Transverse colon (tissue), 4 donors: ENCODE data around the gene IL1RAPL1. TPM values are rescaled to one million over a fixed set of nuclear protein-coding genes. Genes with fewer than 3 reads are reported as not detected.

Source experiments
- DNase-seq: peaks from one replicate; pipeline ENCODE4 v3.0.0-alpha.2; 2019
- H3K27ac ChIP-seq, 4 donors: fragments of 200-600 bp; sonication (generic); 2 replicates each; pipeline ENCODE4 v1.5.1; 2016 to 2018; ENCODE audit warnings: inconsistent platforms in 4 of 4
- H3K27me3 ChIP-seq: fragments of 200-600 bp; sonication (generic); 2 replicates; pipeline ENCODE4 v1.5.1; 2017; ENCODE audit warnings: inconsistent platforms
- H3K36me3 ChIP-seq, 4 donors: fragments of 200-600 bp; sonication (generic); 2 replicates each; pipeline ENCODE4 v1.5.1; 2017 to 2019; ENCODE audit warnings: inconsistent platforms in 4 of 4
- H3K4me1 ChIP-seq, 4 donors: fragments of 200-600 bp; sonication (generic); 2 replicates each; pipeline ENCODE4 v1.5.1; 2017 to 2020; ENCODE audit warnings: inconsistent platforms in 4 of 4
- H3K4me3 ChIP-seq, 4 donors: fragments of 200-600 bp; sonication (generic); 1 replicate in 1 of 4; 2 replicates in 3 of 4; pipeline versions ENCODE4 v1.5.1 to v1.6.1; 2017 to 2019; ENCODE audit warnings: inconsistent platforms in 4 of 4
- H3K9me3 ChIP-seq, 2 donors: fragments of 200-600 bp; sonication (generic); 2 replicates each; pipeline ENCODE4 v1.5.1; 2017 to 2019; ENCODE audit warnings: inconsistent platforms in 2 of 2
- EP300 ChIP-seq: sonication (generic); formaldehyde crosslinking; IDR thresholded peaks from one replicate; pipeline ENCODE4 v1.6.1; 2017; ENCODE audit warnings: antibody characterized with exemption, low read depth
- POLR2A ChIP-seq: fragments of 450-650 bp; IDR thresholded peaks from one replicate; pipeline ENCODE4 v1.6.1; 2016; ENCODE audit warnings: antibody characterized with exemption, mild to moderate bottlenecking, moderate library complexity
- POLR2AphosphoS5 ChIP-seq, 3 donors: sonication (generic); formaldehyde crosslinking; IDR thresholded peaks; one replicate each; pipeline ENCODE4 v1.6.1; 2016; ENCODE audit warnings: antibody characterized with exemption in 3 of 3
- WGBS, 2 donors: methylation state at CpG; one replicate each; pipeline ENCODE4 v1.1.5; 2018; ENCODE audit warnings: low coverage in 1 of 2; 5-methylcytosine and 5-hydroxymethylcytosine counted together
- in situ Hi-C, 4 donors: fragments of 200-750 bp; cut with MboI; loops; one replicate each; pipeline versions ENCODE4 v1.15.0 to v1.15.1; 2017; ENCODE audit warnings: low sequenced_read_pairs in 3 of 4, low pct_ligation_motif_present in 1 of 4, low pct_unique_long_range_greater_than_20kb in 1 of 4
- intact Hi-C: fragments of 100-400 bp; cut with DNase I; formaldehyde crosslinking; loops from one replicate; pipeline ENCODE4 v1.15.1; 2023; ENCODE audit warnings: low total_unique reads
- total RNA-seq, 4 donors: library from RNA; depleted of rRNA; stranded (reverse); fragments of >200 nt; gene quantifications; one replicate each; pipeline ENCODE4 v1.1.0, GENCODE V29; 2016
- TF ChIP-seq, protein P1 (sequence below), 5 experiments: fragments of 200-600 bp in 3 of 5; fragments of 450-650 bp in 2 of 5; sonication (generic) in 3 of 5; IDR thresholded peaks; 1 replicate in 2 of 5; 2 replicates in 3 of 5; pipeline ENCODE4 v1.5.1; 2016 to 2017; ENCODE audit warnings: antibody characterized with exemption in 5 of 5, inconsistent platforms in 3 of 5, mild to moderate bottlenecking in 2 of 5, moderate library complexity in 1 of 5

The IL1RAPL1 gene
- total RNA-seq, 4 donors from 2014 or later: 0.14 to 0.32 (median 0.20) TPM; not detected in 1

DNA sequence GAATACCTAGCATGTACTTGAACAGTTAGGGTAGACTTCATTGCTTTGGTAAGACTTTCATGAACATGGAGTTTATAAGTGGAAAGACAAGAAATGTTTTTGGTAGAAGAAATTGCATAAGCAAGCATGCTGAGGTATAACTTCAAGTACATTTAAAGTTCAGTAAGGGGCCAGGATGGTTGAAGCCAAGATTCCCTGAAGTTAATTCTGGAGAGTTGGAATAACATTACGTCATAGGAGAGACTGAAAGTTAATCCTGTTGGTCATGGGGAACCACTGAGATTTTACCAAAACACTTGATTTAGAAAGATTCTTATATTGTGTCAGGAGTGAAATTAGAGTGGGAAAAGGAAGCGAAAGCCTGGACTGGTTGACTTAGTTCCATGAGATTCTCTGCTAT, 860.6 kb downstream of the IL1RAPL1 start:
- no peak for DNase-seq
- intact Hi-C loops (no loop called here), in situ Hi-C loops (no loop called here)

DNA sequence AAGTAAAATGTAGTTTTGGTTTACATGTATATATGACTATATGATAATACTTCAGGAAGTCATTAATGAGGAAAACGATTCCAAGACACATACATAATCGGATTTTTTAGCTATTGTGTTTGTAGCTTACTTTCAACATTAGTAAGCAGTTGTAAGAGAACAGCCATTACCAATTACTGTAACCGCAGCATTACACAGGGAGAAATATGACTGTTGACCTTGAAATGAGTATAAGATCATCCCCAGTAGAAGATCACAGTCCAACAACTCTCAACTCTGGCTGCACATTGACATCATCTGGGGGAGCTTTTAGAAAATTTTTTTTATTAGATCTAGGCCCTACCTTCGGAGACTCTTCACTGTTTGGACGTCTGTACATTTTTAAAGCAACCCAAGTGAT, 866.1 kb downstream of the IL1RAPL1 start:
- no peak for DNase-seq
- intact Hi-C loops (no loop called here), in situ Hi-C loops (no loop called here)
- no peak overlapping the region for H3K4me3 ChIP-seq
- WGBS, 2 donors: 60 to 77% methylated on average over 3 to 5 of the region's 5 CpGs
- no peaks in the 10 kb centered on the region for H3K36me3 ChIP-seq
- H3K9me3 ChIP-seq: no peaks in the 10 kb centered on the region
- no peaks in the 10 kb centered on the region for H3K27me3 ChIP-seq
- TF ChIP-seq, protein P1, sequence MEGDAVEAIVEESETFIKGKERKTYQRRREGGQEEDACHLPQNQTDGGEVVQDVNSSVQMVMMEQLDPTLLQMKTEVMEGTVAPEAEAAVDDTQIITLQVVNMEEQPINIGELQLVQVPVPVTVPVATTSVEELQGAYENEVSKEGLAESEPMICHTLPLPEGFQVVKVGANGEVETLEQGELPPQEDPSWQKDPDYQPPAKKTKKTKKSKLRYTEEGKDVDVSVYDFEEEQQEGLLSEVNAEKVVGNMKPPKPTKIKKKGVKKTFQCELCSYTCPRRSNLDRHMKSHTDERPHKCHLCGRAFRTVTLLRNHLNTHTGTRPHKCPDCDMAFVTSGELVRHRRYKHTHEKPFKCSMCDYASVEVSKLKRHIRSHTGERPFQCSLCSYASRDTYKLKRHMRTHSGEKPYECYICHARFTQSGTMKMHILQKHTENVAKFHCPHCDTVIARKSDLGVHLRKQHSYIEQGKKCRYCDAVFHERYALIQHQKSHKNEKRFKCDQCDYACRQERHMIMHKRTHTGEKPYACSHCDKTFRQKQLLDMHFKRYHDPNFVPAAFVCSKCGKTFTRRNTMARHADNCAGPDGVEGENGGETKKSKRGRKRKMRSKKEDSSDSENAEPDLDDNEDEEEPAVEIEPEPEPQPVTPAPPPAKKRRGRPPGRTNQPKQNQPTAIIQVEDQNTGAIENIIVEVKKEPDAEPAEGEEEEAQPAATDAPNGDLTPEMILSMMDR (IDR thresholded peaks at IDR 0.05): no peak
- TF ChIP-seq POLR2A (no peak), POLR2AphosphoS5 (IDR thresholded peaks at IDR 0.05) (no peak), EP300 (no peak)
- H3K27ac ChIP-seq: no peak overlapping the region
- H3K4me1 ChIP-seq: no peaks in the 10 kb centered on the region

More for the DNA sequence above, 860.6 kb downstream of the IL1RAPL1 start:
- Histone ChIP-seq H3K4me1 (no peaks in the 10 kb centered on the region), H3K27ac (no peak overlapping the region), H3K4me3 (no peak overlapping the region), H3K36me3 (no peaks in the 10 kb centered on the region), H3K27me3 (no peaks in the 10 kb centered on the region), H3K9me3 (no peaks in the 10 kb centered on the region)
- TF ChIP-seq EP300: no peak
- TF ChIP-seq POLR2AphosphoS5 (IDR thresholded peaks at IDR 0.05): no peak
- no peak for TF ChIP-seq POLR2A
- TF ChIP-seq, protein P1 (IDR thresholded peaks at IDR 0.05): no peak
- WGBS, 2 donors: 55 to 72% methylated on average over 2 of the region's 2 CpGs

DNA sequence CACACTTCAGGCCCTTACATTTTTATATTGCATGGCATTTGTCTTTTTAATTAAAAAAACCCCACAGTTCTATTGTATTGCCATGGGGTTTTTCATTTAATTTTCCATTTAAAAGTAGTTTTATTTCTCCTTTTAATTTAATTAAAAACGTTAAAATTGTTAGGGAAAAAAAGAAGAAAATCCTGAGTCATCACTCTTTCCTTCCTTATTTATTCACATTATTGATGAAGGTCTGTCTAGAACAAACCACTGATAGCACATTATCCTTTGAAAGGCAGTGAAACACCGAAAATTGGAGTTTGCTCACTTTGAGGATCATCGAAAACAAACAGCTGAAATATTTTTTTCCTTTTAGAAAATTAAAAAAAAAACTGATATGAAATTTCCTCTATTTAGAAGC, 868.5 kb downstream of the IL1RAPL1 start:
- no peak for DNase-seq
- H3K9me3 ChIP-seq: no peaks in the 10 kb centered on the region
- H3K36me3 ChIP-seq: no peaks in the 10 kb centered on the region
- TF ChIP-seq POLR2A (no peak), POLR2AphosphoS5 (IDR thresholded peaks at IDR 0.05) (no peak), EP300 (no peak)
- TF ChIP-seq, protein P1 (IDR thresholded peaks at IDR 0.05): no peak
- H3K4me1 ChIP-seq: no peaks in the 10 kb centered on the region
- H3K27me3 ChIP-seq: no peaks in the 10 kb centered on the region
- WGBS, 2 donors: 52 to 65% methylated on average over 3 of the region's 3 CpGs
- no peak overlapping the region for H3K27ac ChIP-seq
- no peak overlapping the region for H3K4me3 ChIP-seq
- in situ Hi-C loops: no loop called here
- intact Hi-C loops: no loop called here

DNA sequence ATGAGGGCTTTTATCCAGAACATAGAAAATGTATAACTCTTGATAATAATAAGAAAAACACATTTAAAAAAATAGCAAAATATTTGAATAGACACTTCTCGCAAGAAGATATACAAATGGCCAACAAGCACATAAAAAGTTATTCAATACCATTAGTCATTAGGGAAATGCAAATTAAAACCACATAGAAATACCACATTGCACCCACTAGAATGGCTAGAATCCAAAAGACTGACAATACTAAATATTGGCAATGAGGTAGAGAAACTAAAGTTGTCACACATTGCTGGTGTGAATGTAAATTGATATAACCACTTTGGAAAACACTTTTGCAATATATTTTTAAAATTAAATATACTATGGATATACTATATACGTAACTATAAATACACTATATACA, 873.8 kb downstream of the IL1RAPL1 start:
- no peak for DNase-seq
- Histone ChIP-seq H3K9me3 (no peaks in the 10 kb centered on the region), H3K36me3 (no peaks in the 10 kb centered on the region), H3K4me1 (no peaks in the 10 kb centered on the region), H3K27me3 (no peaks in the 10 kb centered on the region), H3K27ac (no peak overlapping the region), H3K4me3 (no peak overlapping the region)
- 80 to 85% methylated on average over 1 to 2 of the region's 2 CpGs for WGBS, 2 donors
- intact Hi-C loops (no loop called here), in situ Hi-C loops (no loop called here)
- TF ChIP-seq, protein P1 (IDR thresholded peaks at IDR 0.05): no peak
- TF ChIP-seq POLR2A: no peak
- no peak for TF ChIP-seq EP300
- TF ChIP-seq POLR2AphosphoS5 (IDR thresholded peaks at IDR 0.05): no peak
